CD4-positive, alpha-beta T cell treated with Interleukin-15 for 1 hour (primary cell): Measurements from ENCODE around the gene SALL2.

ENCODE experiments used
- DNase-seq: peaks from one replicate; pipeline ENCODE4 v3.0.0-alpha.2; 2020

Gene SALL2

DNA sequence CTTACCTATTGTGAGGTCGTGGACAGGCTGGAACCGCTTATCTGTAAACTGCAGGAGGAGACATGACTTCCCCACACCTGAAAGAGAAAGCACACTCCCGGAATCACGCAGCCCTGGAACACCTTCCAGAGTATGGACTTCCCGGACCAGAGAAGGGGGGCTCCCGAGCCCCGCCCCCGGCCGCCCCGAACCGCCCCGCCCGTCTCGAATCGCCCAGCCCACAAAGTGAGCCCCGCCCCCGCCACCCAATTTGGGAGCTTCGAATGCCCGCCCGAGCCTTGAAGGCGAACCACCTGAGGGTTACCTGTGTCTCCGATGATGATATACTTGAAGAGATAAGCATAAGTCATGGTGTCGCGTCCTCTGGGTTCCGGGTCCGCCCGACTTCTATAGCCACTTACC is 49.6 kb downstream of the SALL2 start:
- DNase-seq: no peak

DNA sequence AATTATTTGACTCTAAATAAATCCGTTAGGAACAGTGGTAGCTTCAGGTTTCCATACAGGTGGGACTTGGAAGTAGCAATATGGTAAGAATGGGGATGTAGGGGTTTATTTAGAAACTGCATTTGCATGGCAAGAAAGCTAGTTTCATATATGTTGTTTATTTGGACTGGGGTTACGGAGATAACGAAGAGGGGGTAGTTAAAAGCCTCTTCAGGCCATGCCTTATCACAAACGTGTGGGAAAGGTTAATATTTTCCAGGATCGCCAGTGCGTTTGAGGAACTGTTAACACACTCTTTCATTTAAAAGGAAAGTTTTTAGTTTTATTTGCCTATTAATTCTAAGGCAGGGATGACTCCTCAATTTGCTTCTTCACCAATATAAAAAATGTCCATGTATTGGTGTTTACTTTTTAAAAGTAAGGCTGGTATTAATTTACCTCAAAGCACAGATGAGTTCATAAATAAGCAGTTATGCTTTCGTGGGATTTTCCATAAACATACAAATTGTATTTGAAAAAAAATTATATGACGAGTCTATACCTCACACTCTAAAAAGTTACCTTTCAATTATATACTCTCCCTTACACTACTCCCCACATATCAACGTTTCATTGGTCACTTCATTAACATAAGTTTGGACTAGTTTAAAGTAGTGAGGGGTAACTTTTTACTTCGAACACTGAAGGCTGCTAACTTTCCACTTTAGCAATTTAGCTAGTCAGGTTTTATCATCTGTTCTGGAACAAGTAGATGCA is 50.2 kb downstream of the SALL2 start:
- no peak for DNase-seq
